HG02943 (cell line): ENCODE measurements around the gene BNC2.
"Not testable (repeated sequence)": the region's sequence is repeated elsewhere in the genome, so short reads cannot be mapped to it uniquely, and the experiment has no call there.

ENCODE experiments used
- ATAC-seq: cut with Tn5 transposase; IDR thresholded peaks from one replicate; pipeline ENCODE4 v1.9.1; 2021; ENCODE audit warnings: mild to moderate bottlenecking, low read depth, moderate library complexity; ENCODE audit not compliant: unreplicated experiment

Gene BNC2

DNA sequence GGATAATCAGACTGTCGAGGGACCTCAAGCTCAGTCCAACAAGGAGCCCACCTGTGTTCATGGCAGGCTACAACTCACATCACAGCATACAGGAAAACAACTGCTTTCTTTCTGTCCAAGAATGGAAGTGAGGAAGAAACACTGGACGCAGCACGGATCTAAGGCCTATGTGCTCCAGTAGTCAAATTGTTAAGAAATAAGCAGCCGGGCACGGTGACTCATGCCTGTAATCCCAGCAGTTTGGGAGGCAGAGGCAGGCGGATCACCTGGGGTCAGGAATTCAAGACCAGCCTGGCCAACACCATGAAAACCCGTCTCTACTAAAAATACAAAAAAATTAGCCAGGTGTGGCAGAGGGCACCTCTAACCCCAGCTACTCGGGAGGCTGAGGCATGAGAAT is 427.8 kb downstream of the BNC2 start:
- no peak for ATAC-seq

GRCh38 chr9:16441791-16442190 is 428.7 kb downstream of the BNC2 start:
- ATAC-seq: no peak

DNA sequence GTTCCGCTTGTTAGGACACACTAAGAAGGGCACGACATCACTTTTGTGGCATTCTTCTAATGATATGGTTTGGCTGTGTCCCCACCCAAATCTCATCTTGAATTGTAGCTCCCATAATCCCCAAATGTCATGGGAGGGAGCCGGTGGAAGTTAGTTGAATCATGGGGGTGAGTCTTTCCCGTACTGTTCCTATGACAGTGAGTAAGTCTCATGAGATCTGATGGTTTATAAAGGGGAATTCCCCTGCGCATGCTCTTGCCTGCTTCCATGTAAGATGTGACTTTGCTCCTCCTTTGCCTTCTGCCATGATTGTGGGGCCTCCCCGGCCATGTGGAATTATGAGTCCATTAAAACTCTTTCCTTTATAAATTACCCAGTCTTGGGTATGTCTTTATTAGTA is 431.6 kb downstream of the BNC2 start:
- ATAC-seq: not testable (repeated sequence)

GRCh38 chr9:16436545-16436944 is 433.9 kb downstream of the BNC2 start:
- no peak for ATAC-seq

- ATAC-seq: no peak
Measured at GRCh38 chr9:16434526-16434925, 435.9 kb downstream of the BNC2 start.

DNA sequence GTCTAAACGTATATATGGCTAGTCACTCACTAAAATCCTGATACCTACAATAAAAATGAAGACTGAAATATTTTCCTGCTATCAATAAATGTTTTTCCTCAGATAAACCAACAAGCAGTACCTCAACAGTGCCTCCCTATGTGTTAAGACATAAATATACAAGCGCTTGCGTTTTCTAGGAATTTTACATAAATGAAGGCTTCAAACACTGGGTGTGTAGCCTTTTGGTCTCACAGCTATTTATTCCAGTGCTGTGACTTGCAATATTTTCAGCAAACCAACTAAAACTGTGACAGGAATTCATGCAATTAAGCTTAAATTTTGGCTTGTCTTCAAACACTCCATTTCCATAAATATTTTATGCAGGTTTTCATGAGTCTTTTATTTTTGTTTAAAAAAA is 437.0 kb downstream of the BNC2 start:
- ATAC-seq: no peak

- no peak for ATAC-seq
Measured at GRCh38 chr9:16431666-16432392, 438.6 kb downstream of the BNC2 start.

DNA sequence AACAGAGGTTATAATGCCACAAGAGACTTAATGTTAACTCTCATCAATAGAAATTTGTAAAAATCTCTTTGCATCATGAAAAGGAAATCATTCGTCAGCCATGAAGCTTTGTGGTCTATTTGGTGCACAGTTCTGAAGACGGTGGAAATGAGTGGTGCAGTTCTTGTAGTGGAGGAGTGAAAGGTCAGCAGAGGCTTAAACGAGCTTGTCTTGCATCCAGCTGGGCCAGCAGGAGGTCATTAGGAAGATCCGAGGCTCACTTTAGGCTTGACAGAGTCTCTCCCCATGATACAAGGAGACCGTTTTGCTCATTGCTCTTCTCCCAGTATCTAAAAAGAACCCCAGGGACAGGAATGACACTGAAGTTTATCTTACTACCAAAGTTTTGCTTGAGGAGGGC is 440.8 kb downstream of the BNC2 start:
- ATAC-seq: no peak

DNA sequence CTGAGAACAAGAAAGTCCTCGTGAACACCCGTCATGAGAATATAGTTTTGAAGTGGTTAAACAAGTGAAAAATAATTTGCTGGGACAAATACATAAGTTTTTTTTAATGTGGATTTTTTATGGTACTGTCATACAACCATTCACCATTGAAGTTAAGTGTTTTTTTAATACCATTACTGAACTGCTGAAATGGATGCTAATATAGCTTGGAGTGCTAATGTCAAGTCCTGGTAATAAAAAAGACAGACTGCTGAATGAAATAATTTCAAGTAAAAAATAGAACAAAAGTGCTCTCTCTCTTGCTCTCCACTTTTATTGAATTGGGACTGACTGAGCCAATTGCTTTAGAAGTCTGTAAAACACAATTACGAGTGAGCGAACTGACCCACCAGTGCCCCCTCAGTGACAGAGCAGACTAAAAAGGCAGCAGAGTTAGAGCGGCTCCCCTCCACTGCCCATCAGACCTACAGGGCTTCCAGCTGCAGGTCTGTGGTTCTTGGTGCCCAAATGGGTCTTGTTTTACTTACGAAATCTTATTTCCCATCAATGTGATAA is 442.5 kb downstream of the BNC2 start:
- no peak for ATAC-seq

DNA sequence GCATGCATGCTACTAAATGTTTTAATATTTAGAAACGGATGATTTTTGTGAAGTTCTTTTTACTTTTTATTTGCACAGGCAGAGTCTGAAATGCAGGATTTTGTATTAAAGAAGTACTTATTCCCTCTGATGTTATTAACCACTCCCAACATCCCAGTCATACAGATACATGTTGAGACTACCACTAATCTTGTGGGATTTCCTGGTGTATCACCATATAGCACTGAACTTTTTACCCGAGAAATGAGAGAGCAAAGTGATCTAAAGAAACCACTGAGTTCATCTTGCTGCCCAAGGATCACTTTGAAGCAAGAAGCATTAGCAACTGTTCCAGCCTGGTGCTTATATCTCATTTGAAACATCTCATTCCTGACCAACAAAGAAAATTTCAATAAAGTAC is 443.8 kb downstream of the BNC2 start:
- ATAC-seq: no peak

GRCh38 chr9:16425562-16426231 is 444.8 kb downstream of the BNC2 start:
- no peak for ATAC-seq

GRCh38 chr9:16422114-16422513 is 448.4 kb downstream of the BNC2 start:
- no peak for ATAC-seq

DNA sequence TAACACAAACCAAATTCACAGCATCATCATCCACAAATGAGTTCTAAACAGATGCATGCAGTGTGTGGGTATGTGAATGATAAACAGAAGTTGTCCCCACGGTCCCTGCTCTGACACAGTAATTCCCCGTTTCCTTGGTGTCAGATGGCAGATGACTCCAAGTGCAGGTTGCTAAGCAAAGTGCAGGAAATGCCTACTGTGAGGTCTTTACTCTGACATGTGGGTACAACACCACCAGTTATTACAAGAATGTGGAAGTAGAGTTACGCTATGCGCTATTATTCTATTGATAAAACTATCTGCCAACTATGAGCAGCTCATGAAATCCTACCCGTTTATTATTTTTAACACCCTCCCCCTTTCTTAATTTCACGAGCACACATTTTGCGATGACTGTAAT is 448.9 kb downstream of the BNC2 start:
- no peak for ATAC-seq

DNA sequence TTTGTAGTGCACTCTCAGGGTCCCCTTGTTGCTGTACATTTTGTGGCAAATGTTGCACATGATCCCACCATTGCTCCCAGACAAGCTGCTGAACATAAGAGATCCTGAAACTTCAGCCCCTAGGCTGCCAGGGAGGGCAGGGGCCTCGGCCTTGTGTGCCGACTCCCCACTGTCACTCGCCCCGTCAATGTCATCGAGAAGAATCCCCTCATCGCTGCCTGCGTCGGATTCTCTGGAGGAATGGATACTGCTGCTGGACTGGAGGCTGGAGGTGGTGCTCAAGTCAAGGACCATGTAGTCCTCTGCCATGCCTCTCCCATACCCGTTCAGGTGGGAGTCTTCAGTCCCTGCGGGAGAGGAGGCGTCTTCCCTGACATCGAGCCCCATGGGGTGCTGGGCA is 451.3 kb downstream of the BNC2 start:
- no peak for ATAC-seq

GRCh38 chr9:16418721-16419120 is 451.7 kb downstream of the BNC2 start:
- ATAC-seq: no peak

DNA sequence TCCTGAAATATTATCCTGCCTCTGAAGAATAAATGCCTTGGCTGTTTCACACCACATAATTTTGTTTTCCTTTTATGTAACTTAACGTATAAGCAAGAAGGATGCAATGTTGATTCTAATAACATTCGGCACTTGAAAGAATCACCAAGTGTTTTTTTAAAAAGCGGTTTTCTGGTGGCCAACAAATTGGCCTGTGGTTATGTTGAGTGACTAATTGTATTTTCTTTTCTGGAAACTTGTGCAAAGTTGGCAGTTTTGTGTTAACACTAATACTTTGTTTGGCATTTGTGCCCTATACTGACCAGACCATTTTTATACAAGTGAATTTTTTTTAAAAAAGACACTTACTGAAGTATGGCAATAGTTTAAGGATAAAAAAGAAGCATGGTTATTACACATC is 452.7 kb downstream of the BNC2 start:
- no peak for ATAC-seq

DNA sequence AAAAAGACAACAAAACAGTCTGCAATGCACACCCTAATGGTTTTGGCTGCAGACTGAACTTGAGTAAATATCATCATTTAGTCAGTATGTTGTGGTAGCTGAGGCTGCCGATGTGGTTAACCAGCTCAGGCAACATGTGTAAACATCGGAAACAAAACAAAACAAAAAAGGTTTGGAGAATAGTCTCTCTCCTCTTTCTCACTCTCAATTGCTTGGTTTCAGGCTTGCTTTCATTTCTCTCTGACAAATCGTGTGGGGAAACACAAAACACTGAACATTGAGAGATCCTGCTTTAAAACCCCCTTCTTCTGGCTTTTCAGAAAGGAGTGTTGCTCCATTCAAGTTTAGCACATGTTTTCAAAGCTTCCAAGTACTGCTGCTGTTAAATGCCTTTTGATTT is 453.3 kb downstream of the BNC2 start:
- ATAC-seq: no peak

- ATAC-seq: no peak
Measured at GRCh38 chr9:16414451-16414850, 456.0 kb downstream of the BNC2 start.

GRCh38 chr9:16413509-16414016 is 456.9 kb downstream of the BNC2 start:
- no peak for ATAC-seq

GRCh38 chr9:16412740-16413139 is 457.7 kb downstream of the BNC2 start:
- no peak for ATAC-seq

DNA sequence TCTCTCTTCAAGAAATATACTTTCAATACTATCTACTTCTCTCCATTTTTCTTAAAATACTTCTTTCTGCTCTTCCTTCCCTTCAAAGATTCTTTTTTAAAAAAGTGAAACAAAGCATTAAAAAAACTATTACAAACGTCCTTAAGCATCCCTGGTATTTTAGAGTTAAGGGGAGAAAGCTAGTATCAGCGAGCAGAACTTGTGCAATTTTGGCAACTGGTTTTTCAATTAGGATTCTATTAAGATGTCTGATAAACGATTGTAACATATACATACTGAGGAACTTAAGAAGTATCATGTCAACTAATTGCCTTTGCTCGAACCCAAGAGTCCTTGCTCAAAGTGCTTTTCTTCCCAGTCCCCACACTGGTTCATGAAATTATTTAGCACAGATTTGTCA is 459.2 kb downstream of the BNC2 start:
- ATAC-seq: no peak
